ENCODE data around the gene CTRB1. TPM values are rescaled to one million over a fixed set of nuclear protein-coding genes. Genes with fewer than 3 reads are reported as not detected.

Gene CTRB1
- total RNA-seq, 1 donor from 2014 or later: not detected

DNA sequence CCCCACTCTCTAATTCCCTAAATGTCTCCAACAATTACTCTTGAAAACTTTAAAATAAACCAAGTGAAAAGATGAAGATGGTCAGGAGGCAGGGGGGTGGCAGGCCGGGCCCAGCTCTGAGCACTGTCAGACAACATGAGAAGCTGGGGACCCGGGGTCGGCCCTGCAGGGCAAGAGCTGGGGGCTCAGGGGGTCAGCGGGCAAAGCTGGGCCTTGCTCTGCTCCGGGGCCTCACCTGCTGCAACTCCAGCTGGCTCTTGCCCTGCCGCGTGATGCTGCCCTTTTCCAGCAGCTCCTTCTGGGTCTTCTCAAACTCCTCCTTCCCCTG, 14.8 kb downstream of the CTRB1 start:
- Histone ChIP-seq H3K36me3 (ENCODE audit: control insufficient read depth, insufficient read depth, low read length) (peaks cover 25% of the 10 kb centered on the region), H3K4me3 (ENCODE audit: low read depth, low read length) (no peak overlapping the region), H3K27me3 (ENCODE audit: control insufficient read depth, insufficient read depth, low read length) (no peaks in the 10 kb centered on the region)
- TF ChIP-seq, protein P1, sequence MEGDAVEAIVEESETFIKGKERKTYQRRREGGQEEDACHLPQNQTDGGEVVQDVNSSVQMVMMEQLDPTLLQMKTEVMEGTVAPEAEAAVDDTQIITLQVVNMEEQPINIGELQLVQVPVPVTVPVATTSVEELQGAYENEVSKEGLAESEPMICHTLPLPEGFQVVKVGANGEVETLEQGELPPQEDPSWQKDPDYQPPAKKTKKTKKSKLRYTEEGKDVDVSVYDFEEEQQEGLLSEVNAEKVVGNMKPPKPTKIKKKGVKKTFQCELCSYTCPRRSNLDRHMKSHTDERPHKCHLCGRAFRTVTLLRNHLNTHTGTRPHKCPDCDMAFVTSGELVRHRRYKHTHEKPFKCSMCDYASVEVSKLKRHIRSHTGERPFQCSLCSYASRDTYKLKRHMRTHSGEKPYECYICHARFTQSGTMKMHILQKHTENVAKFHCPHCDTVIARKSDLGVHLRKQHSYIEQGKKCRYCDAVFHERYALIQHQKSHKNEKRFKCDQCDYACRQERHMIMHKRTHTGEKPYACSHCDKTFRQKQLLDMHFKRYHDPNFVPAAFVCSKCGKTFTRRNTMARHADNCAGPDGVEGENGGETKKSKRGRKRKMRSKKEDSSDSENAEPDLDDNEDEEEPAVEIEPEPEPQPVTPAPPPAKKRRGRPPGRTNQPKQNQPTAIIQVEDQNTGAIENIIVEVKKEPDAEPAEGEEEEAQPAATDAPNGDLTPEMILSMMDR (IDR thresholded peaks at IDR 0.05; ENCODE audit: insufficient read depth, low read length, severe bottlenecking): no peak
- DNase-seq (ENCODE audit: low read depth) (no peak), FAIRE-seq (no peak)

DNA sequence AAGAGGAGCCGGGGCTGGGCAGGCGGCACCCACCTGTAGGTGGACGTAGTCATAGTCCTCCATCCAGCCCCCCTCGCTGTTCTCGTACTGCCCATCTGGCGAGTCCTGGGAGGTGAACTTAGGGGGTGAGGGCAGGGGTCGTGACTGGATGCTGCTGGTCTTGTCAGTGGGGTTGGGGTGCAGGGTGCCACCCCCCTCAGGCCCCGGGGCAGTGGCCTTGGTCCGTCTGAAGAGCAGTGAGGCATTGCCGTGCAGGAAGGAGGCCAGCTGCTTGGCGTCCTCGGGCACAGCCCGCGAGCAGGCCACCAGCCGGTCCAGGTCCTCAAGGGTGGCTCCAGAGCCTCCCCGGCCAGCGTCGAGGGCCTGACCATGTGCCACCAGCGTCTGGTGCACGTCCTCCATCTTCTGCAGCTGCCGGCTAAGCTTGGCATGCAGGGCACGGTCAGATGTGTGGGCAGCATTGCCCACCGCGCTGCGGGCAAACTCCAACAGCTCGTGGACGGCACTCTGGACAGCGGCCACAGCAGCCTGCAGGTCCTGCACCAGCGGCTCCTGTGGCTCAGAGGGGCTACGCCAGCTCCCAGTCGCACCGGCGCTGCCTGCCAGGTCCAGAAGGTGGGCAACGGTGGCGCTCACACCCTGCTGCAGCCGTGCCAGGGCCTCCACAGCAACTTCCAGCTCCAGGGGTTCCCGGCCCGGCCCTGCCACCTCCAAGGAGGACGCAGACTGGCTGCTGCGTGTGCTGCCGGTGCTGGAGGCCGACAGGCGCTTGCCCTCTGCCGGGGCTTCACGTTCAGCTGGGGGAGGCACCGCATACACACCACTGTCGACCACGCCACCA, 16.3 kb downstream of the CTRB1 start:
- Histone ChIP-seq H3K4me3 (ENCODE audit: low read depth, low read length) (no peak overlapping the region), H3K36me3 (ENCODE audit: control insufficient read depth, insufficient read depth, low read length) (peaks cover 19% of the 10 kb centered on the region), H3K27me3 (ENCODE audit: control insufficient read depth, insufficient read depth, low read length) (no peaks in the 10 kb centered on the region)
- TF ChIP-seq, protein P1 (IDR thresholded peaks at IDR 0.05; ENCODE audit: insufficient read depth, low read length, severe bottlenecking): no peak
- DNase-seq (ENCODE audit: low read depth) (no peak), FAIRE-seq (no peak)

DNA sequence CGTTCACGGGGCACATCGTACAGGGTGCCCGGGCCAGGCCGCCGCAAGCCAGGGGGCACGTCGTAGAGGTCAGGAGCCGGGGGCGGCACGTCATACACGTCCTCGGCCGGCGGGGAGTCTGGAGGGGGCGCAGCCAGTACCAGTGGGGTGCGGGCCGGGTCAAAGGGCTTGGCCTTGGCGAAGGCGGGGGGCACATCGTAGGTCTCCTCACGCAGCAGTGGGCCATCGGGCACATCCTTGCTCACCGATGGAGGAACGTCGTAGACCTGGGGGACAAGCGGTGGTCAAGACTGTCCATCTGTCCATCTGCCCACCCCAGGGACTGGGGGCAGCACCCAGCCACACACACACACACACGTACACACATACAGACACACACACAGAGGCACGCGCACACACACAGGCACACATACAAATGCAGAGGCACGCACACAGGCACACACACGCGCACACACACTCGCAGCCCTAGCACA, 17.0 kb downstream of the CTRB1 start:
- no peak for DNase-seq (ENCODE audit: low read depth)
- Histone ChIP-seq H3K27me3 (ENCODE audit: control insufficient read depth, insufficient read depth, low read length) (no peaks in the 10 kb centered on the region), H3K4me3 (ENCODE audit: low read depth, low read length) (no peak overlapping the region), H3K36me3 (ENCODE audit: control insufficient read depth, insufficient read depth, low read length) (peaks cover 19% of the 10 kb centered on the region)
- FAIRE-seq: no peak
- TF ChIP-seq, protein P1 (IDR thresholded peaks at IDR 0.05; ENCODE audit: insufficient read depth, low read length, severe bottlenecking): no peak

DNA sequence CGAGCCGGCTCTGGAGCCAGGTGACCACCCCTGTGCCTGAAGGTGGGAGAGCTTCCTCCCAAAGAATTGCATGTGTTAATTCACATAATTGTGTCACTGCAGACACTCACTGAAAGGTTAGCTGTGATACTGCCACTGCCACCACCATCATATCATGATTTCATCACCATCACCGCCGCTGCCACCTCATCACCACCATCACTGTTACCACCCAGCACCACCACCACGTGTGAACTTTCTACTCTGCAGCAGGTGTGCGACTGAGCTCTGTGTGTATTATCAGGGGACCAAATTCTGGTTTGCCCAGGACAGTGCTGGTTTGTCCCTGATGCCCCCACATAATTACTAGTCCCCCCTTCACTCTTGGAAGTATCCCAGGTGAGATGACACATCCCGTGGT, 17.4 kb downstream of the CTRB1 start:
- Histone ChIP-seq H3K27me3 (ENCODE audit: control insufficient read depth, insufficient read depth, low read length) (no peaks in the 10 kb centered on the region), H3K4me3 (ENCODE audit: low read depth, low read length) (no peak overlapping the region), H3K36me3 (ENCODE audit: control insufficient read depth, insufficient read depth, low read length) (peaks cover 21% of the 10 kb centered on the region)
- DNase-seq (ENCODE audit: low read depth) (no peak), FAIRE-seq (no peak)
- TF ChIP-seq, protein P1 (IDR thresholded peaks at IDR 0.05; ENCODE audit: insufficient read depth, low read length, severe bottlenecking): no peak

DNA sequence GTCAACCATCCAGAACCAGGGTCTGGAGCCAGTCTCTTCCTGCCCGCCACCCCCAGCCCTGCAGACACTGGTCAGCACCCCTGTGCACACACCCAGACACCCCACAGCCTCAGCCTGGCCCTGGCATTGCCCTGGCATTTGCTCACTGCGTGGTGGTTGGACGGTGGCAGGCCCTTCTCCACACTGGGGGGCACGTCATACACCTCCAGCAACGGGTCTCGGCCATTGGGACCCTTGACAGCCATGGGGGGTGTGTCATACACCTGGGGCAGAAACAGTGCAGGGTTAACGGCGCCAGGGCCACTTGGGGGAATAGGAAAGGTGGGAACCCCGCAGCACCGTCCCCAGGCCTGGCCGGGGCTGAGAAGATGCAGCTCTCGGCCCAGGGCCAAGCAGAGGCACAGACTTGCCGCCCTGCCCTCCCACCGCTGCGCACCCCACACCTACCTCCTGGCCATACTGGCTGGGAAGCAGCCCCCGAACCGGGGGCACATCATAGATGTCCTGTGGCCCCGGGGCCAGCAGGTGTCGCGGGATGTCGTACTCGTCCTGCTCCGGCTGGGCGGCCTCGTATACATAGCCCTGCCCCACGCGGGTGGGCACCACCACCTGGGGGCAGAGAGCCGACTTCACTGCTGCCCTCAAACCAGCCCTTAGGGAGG, 18.1 kb downstream of the CTRB1 start:
- FAIRE-seq (no peak), DNase-seq (ENCODE audit: low read depth) (no peak)
- H3K36me3 ChIP-seq (ENCODE audit: control insufficient read depth, insufficient read depth, low read length): peaks cover 26% of the 10 kb centered on the region
- no peak overlapping the region for H3K4me3 ChIP-seq (ENCODE audit: low read depth, low read length)
- H3K27me3 ChIP-seq (ENCODE audit: control insufficient read depth, insufficient read depth, low read length): no peaks in the 10 kb centered on the region
- TF ChIP-seq, protein P1 (IDR thresholded peaks at IDR 0.05; ENCODE audit: insufficient read depth, low read length, severe bottlenecking): no peak
